ENCODE data around the gene FHIP1B.

Gene FHIP1B

GRCh38 chr11:6269994-6270393 lies 35.6 kb upstream of the FHIP1B start:
- Histone ChIP-seq H3K4me3 (ENCODE audit: low read depth in 1 of 2, low read length in 1 of 2) (no peak overlapping the region), H3K36me3 (no peaks in the 10 kb centered on the region), H3K4me1 (ENCODE audit: control insufficient read depth in 1 of 2, insufficient read depth in 1 of 2, low read depth in 1 of 2, low read length in 1 of 2) (peaks cover 0 to 4% of the 10 kb centered on the region in 2 experiments), H3K27me3 (peaks cover 22% of the 10 kb centered on the region), H3K9me3 (no peaks in the 10 kb centered on the region), H3K27ac (no peak overlapping the region)
- TF ChIP-seq CTCF (IDR thresholded peaks at IDR 0.05), result no peak

GRCh38 chr11:6268820-6269219 lies 34.4 kb upstream of the FHIP1B start:
- Histone ChIP-seq H3K4me1 (ENCODE audit: control insufficient read depth in 1 of 2, insufficient read depth in 1 of 2, low read depth in 1 of 2, low read length in 1 of 2) (peaks cover 0 to 4% of the 10 kb centered on the region in 2 experiments), H3K9me3 (no peaks in the 10 kb centered on the region), H3K27ac (no peak overlapping the region), H3K27me3 (peaks cover 30% of the 10 kb centered on the region), H3K4me3 (ENCODE audit: low read depth in 1 of 2, low read length in 1 of 2) (no peak overlapping the region), H3K36me3 (no peaks in the 10 kb centered on the region)
- TF ChIP-seq CTCF (IDR thresholded peaks at IDR 0.05), result no peak

- Histone ChIP-seq H3K9me3 (no peaks in the 10 kb centered on the region), H3K27ac (no peak overlapping the region), H3K4me1 (ENCODE audit: control insufficient read depth in 1 of 2, insufficient read depth in 1 of 2, low read depth in 1 of 2, low read length in 1 of 2) (peaks cover 11 to 13% of the 10 kb centered on the region in 2 experiments), H3K27me3 (peaks cover 80% of the 10 kb centered on the region), H3K4me3 (ENCODE audit: low read depth in 1 of 2, low read length in 1 of 2) (no peak overlapping the region), H3K36me3 (no peaks in the 10 kb centered on the region)
- no peak for TF ChIP-seq CTCF (IDR thresholded peaks at IDR 0.05)
Measured at GRCh38 chr11:6263662-6264061, 29.2 kb upstream of the FHIP1B start.

GRCh38 chr11:6260207-6260726 lies 25.8 kb upstream of the FHIP1B start:
- Histone ChIP-seq H3K9me3 (no peaks in the 10 kb centered on the region), H3K27me3 (peaks cover 100% of the 10 kb centered on the region), H3K4me1 (ENCODE audit: control insufficient read depth in 1 of 2, insufficient read depth in 1 of 2, low read depth in 1 of 2, low read length in 1 of 2) (peaks cover 13 to 15% of the 10 kb centered on the region in 2 experiments), H3K27ac (no peak overlapping the region), H3K36me3 (no peaks in the 10 kb centered on the region), H3K4me3 (ENCODE audit: low read depth in 1 of 2, low read length in 1 of 2) (peak overlapping the region in 1 of 2 experiments; percentile 54)
- TF ChIP-seq CTCF (IDR thresholded peaks at IDR 0.05), result no peak

- Histone ChIP-seq H3K4me1 (ENCODE audit: control insufficient read depth in 1 of 2, insufficient read depth in 1 of 2, low read depth in 1 of 2, low read length in 1 of 2) (peaks cover 13 to 15% of the 10 kb centered on the region in 2 experiments), H3K27me3 (peaks cover 93% of the 10 kb centered on the region), H3K27ac (no peak overlapping the region), H3K4me3 (ENCODE audit: low read depth in 1 of 2, low read length in 1 of 2) (peak overlapping the region; percentile 54 to 67), H3K9me3 (no peaks in the 10 kb centered on the region), H3K36me3 (no peaks in the 10 kb centered on the region)
- no peak for TF ChIP-seq CTCF (IDR thresholded peaks at IDR 0.05)
Measured at GRCh38 chr11:6258571-6259081, 24.2 kb upstream of the FHIP1B start.
